Thoracic aorta (tissue), 2 donors: ENCODE data around the gene GBP5. TPM values are rescaled to one million over a fixed set of nuclear protein-coding genes. Genes with fewer than 3 reads are reported as not detected.
"Not testable (repeated sequence)": the region's sequence is repeated elsewhere in the genome, so short reads cannot be mapped to it uniquely, and the experiment has no call there.

Source experiments
- ATAC-seq: fragments of 150-250 bp; one replicate; pipeline ENCODE4 v1.8.0; 2017; ENCODE audit warnings: low read depth; ENCODE audit not compliant: insufficient number of reproducible peaks, low FRiP score
- DNase-seq: peaks from one replicate; pipeline ENCODE4 v3.0.0-alpha.2; 2020; ENCODE audit warnings: low spot score
- H3K27ac ChIP-seq, 2 donors: fragments of 200-600 bp; sonication (generic); 1 replicate in 1 of 2; 2 replicates in 1 of 2; pipeline ENCODE4 v1.5.1; 2016; ENCODE audit warnings: mild to moderate bottlenecking in 2 of 2, moderate library complexity in 2 of 2
- H3K27me3 ChIP-seq: fragments of 200-600 bp; sonication (generic); replicated peaks from 2 replicates; pipeline ENCODE4 v1.6.0; 2016; ENCODE audit warnings: mild to moderate bottlenecking; ENCODE audit not compliant: insufficient read depth
- H3K36me3 ChIP-seq: fragments of 200-600 bp; sonication (generic); one replicate; pipeline ENCODE4 v1.5.1; 2016
- H3K4me1 ChIP-seq, 2 donors: fragments of 200-600 bp; sonication (generic); 1 replicate in 1 of 2; 2 replicates in 1 of 2; pipeline versions ENCODE4 v1.5.1 to v1.6.0; 2016; ENCODE audit warnings: low read depth in 2 of 2, mild to moderate bottlenecking in 1 of 2; ENCODE audit not compliant: control insufficient read depth in 1 of 2
- H3K4me3 ChIP-seq: fragments of 200-600 bp; sonication (generic); 2 replicates; pipeline ENCODE4 v1.5.1; 2016; ENCODE audit warnings: mild to moderate bottlenecking
- H3K9me3 ChIP-seq: fragments of 200-600 bp; sonication (generic); 2 replicates; pipeline ENCODE4 v1.5.1; 2016
- CTCF ChIP-seq: fragments of 200-600 bp; sonication (generic); IDR thresholded peaks from one replicate; pipeline ENCODE4 v1.5.1; 2019; ENCODE audit warnings: antibody characterized with exemption
- total RNA-seq, 2 donors: library from RNA; depleted of rRNA; stranded (reverse); fragments of >200 nt; gene quantifications; one replicate each; pipeline versions ENCODE4 v1.1.0 to v1.2.3, GENCODE V29; 2016

GBP5 gene
- total RNA-seq: 10 to 100 TPM in 1 of 2 donors, 1 to 10 TPM in 1; 7.3 to 15.8 TPM

- not testable (repeated sequence) for ATAC-seq, H3K36me3 ChIP-seq, H3K27ac ChIP-seq, DNase-seq, H3K9me3 ChIP-seq, H3K27me3 ChIP-seq
- H3K4me3 ChIP-seq: peak within 1 kb of the TSS; percentile 46
- H3K4me1 ChIP-seq: peaks cover 3 to 21% of the 10 kb centered on the region in 2 donors
These were observed at the start of gene GBP5 for GRCh38 chr1:89272269-89273041. GBP5 (minus strand) TSS chr1:89272860; CDS start chr1:89269555, 3,305 bp downstream.

- no peak overlapping the region for H3K4me3 ChIP-seq
- no peak for TF ChIP-seq CTCF
- no peaks in the 10 kb centered on the region for H3K27me3 ChIP-seq
- DNase-seq (no peak), ATAC-seq (no peak)
- no peaks in the 10 kb centered on the region for H3K9me3 ChIP-seq
- H3K27ac ChIP-seq: no peak overlapping the region
- peaks cover 0 to 4% of the 10 kb centered on the region in 2 donors for H3K4me1 ChIP-seq
- H3K36me3 ChIP-seq: no peaks in the 10 kb centered on the region
These were observed 49.7 kb upstream of the GBP5 start for GRCh38 chr1:89322402-89322801.

- DNase-seq (no peak), ATAC-seq (no peak)
- no peak for TF ChIP-seq CTCF
- peaks cover 17 to 23% of the 10 kb centered on the region in 2 donors for H3K4me1 ChIP-seq
- H3K36me3 ChIP-seq: no peaks in the 10 kb centered on the region
- no peaks in the 10 kb centered on the region for H3K9me3 ChIP-seq
- no peaks in the 10 kb centered on the region for H3K27me3 ChIP-seq
- no peak overlapping the region for H3K27ac ChIP-seq
- no peak overlapping the region for H3K4me3 ChIP-seq
These were observed 39.9 kb upstream of the GBP5 start for GRCh38 chr1:89312572-89312971.

- peaks cover 17 to 23% of the 10 kb centered on the region in 2 donors for H3K4me1 ChIP-seq
- ATAC-seq: no peak
- no peak overlapping the region for H3K27ac ChIP-seq
- H3K27me3 ChIP-seq: no peaks in the 10 kb centered on the region
- DNase-seq: no peak
- H3K4me3 ChIP-seq: no peak overlapping the region
- TF ChIP-seq CTCF: no peak
- no peaks in the 10 kb centered on the region for H3K9me3 ChIP-seq
- no peaks in the 10 kb centered on the region for H3K36me3 ChIP-seq
These were observed 39.1 kb upstream of the GBP5 start for GRCh38 chr1:89311757-89312156.

GRCh38 chr1:89310976-89311375, 38.3 kb upstream of the GBP5 start:
- no peak for ATAC-seq

More at GRCh38 chr1:89310976-89311375, 38.3 kb upstream of the GBP5 start:
- Histone ChIP-seq H3K27me3 (no peaks in the 10 kb centered on the region), H3K9me3 (no peaks in the 10 kb centered on the region), H3K4me1 (peaks cover 17 to 23% of the 10 kb centered on the region in 2 donors), H3K4me3 (peak overlapping the region; percentile 10), H3K36me3 (no peaks in the 10 kb centered on the region), H3K27ac (no peak overlapping the region)
- no peak for TF ChIP-seq CTCF
- DNase-seq: no peak
